Left forelimb (tissue), 1 donor: ENCODE results near the gene ZNRF3.

Experiments
- DNase-seq: peaks from one replicate; pipeline ENCODE4 v3.0.0-alpha.2; 2018; ENCODE audit warnings: low spot score

The ZNRF3 gene

GRCh38 chr22:29011240-29012100 is 128.1 kb downstream of the ZNRF3 start:
- DNase-seq, result no peak

GRCh38 chr22:29012101-29012433 is 128.7 kb downstream of the ZNRF3 start:
- DNase-seq, result no peak

DNA sequence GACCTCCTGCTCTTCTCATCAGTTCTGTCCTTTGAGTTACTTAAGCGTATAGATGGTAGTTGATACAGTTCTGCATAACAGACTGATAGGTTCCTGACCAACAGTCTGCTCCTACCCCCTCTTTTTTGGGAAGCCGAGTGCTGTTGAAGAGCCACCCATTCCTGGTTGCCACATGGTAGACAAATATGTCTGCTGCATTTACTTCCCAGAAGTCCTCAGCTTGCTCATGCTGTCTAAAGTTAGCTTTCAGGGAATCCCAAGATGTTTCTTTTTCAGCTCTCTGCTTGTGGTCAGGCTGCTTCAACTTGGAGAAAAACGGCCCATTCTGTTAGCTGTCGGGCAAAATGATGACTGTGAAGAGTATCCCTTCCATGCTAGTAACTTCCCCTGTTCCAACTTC is 129.6 kb downstream of the ZNRF3 start:
- DNase-seq, result no peak

DNA sequence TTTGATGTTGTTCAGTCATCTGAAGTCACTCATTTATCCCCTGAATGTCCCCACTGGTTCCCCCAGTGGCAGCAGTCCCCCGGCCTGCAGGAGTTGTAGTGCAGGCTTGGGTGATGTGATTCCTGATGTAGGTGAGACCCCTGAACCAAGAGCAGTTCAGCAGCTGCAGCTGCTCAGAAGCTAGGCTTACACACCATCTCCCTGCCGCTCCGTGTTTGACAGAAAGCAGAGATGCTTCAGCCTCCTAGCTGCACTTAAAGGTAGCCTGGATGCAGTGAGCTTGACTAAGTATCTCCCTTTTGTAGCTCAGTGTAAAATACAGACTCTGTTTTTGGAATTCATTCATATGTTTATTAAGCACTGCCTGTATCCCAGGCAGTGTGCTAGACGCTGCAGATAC is 130.9 kb downstream of the ZNRF3 start:
- no peak for DNase-seq

DNA sequence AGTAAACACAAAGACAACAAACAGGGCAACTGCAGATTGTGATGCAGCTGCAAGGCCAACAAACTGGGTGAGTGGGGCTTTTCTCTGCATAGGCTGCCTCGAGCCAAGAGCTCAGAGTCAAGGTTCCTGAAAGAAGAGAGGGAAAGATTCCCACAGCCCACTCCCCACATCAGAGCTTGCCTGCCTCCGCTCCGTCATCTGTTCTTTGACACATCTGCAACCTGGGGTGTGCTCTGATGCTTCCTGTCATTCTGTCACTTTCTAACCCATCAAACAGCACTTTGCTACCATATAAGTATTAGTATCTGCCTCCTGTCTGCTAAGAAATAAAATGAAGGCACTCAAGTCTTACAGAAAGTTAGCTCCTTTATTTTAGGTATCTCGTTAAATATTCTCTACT is 131.4 kb downstream of the ZNRF3 start:
- DNase-seq, result no peak

GRCh38 chr22:29016067-29016938 is 132.9 kb downstream of the ZNRF3 start:
- no peak for DNase-seq

DNA sequence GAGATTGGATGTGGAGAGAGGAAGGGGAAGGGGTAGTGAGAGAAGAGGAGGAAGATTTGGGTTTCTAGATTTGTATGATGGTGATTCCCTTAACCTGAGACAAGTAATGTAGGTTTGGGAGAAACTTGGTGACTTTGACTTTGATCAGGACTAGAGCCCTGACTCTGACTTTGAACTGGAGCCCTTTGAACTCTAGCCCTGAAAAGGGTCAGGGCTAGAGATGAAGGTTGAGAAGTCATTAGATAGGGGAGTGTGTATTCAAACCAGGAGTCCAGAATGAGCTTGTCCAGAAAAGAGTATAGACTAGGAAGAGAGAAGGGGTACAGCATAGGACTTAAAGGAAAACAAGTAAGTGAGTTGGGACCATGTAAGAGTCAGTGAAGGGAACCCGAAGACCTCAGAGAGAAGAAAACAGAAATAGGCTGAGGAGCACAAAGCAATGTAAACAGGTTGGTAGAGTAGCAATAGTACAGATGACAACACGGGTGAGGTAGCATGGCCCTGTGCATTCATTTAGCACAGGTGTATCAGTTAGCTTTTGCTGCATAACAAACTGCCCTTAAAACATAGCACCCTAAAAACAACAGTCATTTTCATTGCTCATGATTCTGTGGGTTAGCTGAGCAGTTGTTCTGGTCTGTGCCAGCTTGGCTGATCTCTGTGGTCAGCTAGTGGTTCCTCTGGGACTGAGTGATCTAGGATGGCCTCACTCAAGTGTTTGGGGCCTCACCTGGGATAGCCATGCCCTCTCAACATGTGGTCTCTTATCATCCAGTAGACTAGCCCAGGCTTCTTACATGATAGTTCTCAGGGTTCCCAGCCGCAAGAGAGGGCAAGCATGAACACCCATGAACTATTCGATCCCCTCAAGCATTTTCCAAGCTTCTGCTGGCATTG is 135.2 kb downstream of the ZNRF3 start:
- DNase-seq, result no peak

- DNase-seq, result no peak
Observed at GRCh38 chr22:29022101-29022817, 138.9 kb downstream of the ZNRF3 start.

GRCh38 chr22:29023172-29023796 is 139.9 kb downstream of the ZNRF3 start:
- DNase-seq, result no peak

GRCh38 chr22:29026579-29026978 is 143.2 kb downstream of the ZNRF3 start:
- DNase-seq, result no peak

DNA sequence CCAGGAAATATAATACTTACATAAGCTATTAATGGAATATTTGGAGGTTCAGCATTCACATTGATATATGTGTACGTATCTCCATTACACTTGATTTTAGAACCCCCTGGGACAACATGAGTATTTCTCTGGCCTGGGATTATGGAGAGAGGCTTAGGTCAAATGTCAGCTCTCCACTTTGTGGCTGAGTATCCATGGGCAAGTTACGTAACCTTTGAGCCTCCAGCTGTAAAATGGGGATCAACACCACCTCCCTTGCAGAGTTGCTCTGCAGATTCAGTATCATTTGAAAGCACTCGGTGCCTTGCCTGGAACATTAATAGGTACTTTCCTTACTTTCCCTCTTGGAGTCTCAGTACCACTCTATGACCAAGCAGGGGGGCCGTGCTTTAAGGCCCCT is 145.1 kb downstream of the ZNRF3 start:
- DNase-seq, result no peak

GRCh38 chr22:29029202-29030000 is 146.0 kb downstream of the ZNRF3 start:
- DNase-seq, result no peak

GRCh38 chr22:29030016-29030617 is 146.7 kb downstream of the ZNRF3 start:
- no peak for DNase-seq

- no peak for DNase-seq
Observed at GRCh38 chr22:29030618-29031226, 147.3 kb downstream of the ZNRF3 start.

GRCh38 chr22:29031227-29032011 is 148.0 kb downstream of the ZNRF3 start:
- DNase-seq, result no peak

DNA sequence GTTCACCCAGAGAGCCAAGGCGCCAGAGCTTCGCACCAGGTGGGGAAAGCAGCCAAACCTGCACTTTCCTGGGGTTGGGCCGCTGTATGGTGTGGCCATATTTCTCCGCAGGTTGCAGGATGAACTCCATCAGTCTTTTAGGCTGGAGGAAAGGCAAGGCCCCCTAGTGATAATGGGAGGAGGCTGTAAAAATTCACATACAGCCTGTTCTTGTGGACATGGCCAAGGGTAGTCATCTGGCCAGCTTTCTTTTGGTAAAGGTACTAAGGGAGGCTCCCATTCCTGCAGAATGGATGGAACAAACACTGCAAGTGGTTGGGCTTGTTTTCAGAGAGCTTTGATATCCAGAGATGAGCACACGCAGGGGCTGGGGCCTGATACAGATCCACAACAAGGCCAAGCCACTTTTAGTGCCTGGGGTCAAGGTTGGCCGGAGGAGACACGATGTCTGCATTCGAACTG is 148.7 kb downstream of the ZNRF3 start:
- DNase-seq, result no peak

- DNase-seq, result no peak
Observed at GRCh38 chr22:29032584-29032983, 149.2 kb downstream of the ZNRF3 start.

DNA sequence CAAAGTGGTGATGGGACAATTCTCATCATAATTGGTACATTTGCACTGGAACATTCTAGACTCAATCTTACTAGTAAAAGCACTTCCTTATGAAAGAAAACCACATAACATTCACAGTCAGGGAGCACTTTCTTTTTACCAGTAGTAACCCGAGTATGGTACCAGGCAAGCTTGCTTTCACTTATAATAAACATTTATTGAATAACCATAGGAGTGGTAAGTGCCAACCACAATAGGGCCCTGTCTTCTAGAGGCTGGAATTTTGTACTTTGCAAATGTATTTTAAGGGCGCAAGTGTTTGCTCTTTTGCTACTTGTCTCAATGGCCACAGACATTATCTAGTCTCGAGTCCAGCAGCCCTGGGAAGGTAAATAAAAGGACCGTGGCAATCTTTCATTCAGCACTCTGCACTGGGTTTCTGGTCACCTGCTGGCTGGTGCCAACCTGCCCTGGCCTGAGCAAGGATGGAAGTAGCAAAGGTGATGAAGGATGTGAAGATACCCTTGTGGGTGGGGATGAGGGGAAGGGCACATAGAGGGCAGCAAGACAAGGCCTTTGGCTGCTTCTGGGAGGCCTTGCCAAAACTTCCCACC is 154.1 kb downstream of the ZNRF3 start:
- DNase-seq, result no peak
